GM12892 (cell line): ENCODE data around the gene TBC1D25.

Experiments used
- POLR2A ChIP-seq: IDR thresholded peaks from 2 replicates; pipeline ENCODE4 v1.6.1; 2011; ENCODE audit warnings: low read depth, low read length, control low read depth
- POLR2AphosphoS5 ChIP-seq: IDR thresholded peaks from 2 replicates; pipeline ENCODE4 v1.6.1; 2011; ENCODE audit warnings: low read depth, low read length, control low read depth

GRCh38 chrX:48576108-48576507, 36.6 kb downstream of the TBC1D25 start:
- peak; percentile 46 for TF ChIP-seq POLR2AphosphoS5
- peak; percentile 50 for TF ChIP-seq POLR2A
